ENCODE results near the gene PLCB3. TPM values are rescaled to one million over a fixed set of nuclear protein-coding genes. Genes with fewer than 3 reads are reported as not detected.

PLCB3 gene
- total RNA-seq, 6 experiments from 2014 or later = 5.4 to 8.0 (median 6.7) TPM

DNA sequence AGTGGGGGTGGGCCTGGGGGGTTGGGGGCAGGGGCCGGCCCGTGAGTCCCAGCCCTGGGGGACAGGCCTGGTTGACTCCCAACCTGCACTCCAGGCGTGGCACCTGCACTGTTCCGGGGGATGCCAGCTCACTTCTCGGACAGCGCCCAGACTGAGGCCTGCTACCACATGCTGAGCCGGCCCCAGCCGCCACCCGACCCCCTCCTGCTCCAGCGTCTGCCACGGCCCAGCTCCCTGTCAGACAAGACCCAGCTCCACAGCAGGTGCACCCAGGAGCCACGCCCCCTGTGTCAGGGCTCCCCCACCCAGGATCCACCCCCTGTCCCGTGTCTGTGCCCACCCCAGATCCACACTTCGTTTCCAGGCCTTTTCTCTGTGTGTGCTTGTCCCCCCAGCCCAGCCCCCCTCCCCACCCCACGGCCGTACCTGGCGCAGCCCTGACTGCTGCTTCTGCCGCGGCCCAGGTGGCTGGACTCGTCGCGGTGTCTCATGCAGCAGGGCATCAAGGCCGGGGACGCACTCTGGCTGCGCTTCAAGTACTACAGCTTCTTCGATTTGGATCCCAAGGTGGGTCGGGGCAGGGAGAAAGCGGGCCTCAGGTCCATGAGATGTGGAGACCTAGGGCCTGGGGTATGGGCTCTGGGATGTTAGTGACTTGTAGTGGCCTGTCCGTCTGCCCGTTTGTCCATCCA lies 40.0 kb upstream of the PLCB3 start:
- WGBS (ENCODE audit: insufficient coverage, low coverage, low lambda C conversion rate, missing lambda C conversion rate) = 86% methylated on average over 12 of the region's 30 CpGs
- DNase-seq (peak in 1 of 3 donors; percentile 24), ATAC-seq (no peak)
- Histone ChIP-seq H3K4me3 (no peak overlapping the region), H3K9me3 (no peaks in the 10 kb centered on the region), H3K4me1 (peaks cover 0 to 6% (median 0%) of the 10 kb centered on the region in 4 donors), H3K27ac (no peak overlapping the region), H3K27me3 (no peaks in the 10 kb centered on the region), H3K36me3 (peaks cover 0 to 15% (median 0%) of the 10 kb centered on the region in 4 donors)
- TF ChIP-seq, protein P1, sequence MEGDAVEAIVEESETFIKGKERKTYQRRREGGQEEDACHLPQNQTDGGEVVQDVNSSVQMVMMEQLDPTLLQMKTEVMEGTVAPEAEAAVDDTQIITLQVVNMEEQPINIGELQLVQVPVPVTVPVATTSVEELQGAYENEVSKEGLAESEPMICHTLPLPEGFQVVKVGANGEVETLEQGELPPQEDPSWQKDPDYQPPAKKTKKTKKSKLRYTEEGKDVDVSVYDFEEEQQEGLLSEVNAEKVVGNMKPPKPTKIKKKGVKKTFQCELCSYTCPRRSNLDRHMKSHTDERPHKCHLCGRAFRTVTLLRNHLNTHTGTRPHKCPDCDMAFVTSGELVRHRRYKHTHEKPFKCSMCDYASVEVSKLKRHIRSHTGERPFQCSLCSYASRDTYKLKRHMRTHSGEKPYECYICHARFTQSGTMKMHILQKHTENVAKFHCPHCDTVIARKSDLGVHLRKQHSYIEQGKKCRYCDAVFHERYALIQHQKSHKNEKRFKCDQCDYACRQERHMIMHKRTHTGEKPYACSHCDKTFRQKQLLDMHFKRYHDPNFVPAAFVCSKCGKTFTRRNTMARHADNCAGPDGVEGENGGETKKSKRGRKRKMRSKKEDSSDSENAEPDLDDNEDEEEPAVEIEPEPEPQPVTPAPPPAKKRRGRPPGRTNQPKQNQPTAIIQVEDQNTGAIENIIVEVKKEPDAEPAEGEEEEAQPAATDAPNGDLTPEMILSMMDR (IDR thresholded peaks at IDR 0.05) = no peak
- TF ChIP-seq POLR2A (IDR thresholded peaks at IDR 0.05) = no peak
- intact Hi-C loops (cut with DNase I) = no loop called here

GRCh38 chr11:64216879-64217278 lies 34.5 kb upstream of the PLCB3 start:
- Histone ChIP-seq H3K36me3 (peaks cover 0 to 26% (median 0%) of the 10 kb centered on the region in 4 donors), H3K4me3 (no peak overlapping the region), H3K27ac (no peak overlapping the region), H3K4me1 (peaks cover 0 to 14% (median 6%) of the 10 kb centered on the region in 4 donors), H3K9me3 (no peaks in the 10 kb centered on the region), H3K27me3 (no peaks in the 10 kb centered on the region)
- ATAC-seq = no peak
- 68% methylated on average over 2 of the region's 6 CpGs for WGBS (ENCODE audit: insufficient coverage, low coverage, low lambda C conversion rate, missing lambda C conversion rate)
- no peak for DNase-seq
- TF ChIP-seq POLR2A (IDR thresholded peaks at IDR 0.05) = no peak
- TF ChIP-seq, protein P1 (IDR thresholded peaks at IDR 0.05) = no peak
- intact Hi-C loops (cut with DNase I) = no loop called here

GRCh38 chr11:64218628-64219353 lies 32.5 kb upstream of the PLCB3 start:
- ATAC-seq = peak; percentile 75 to 89 (median 84)
- intact Hi-C loops (cut with DNase I) = no loop called here
- H3K36me3 ChIP-seq = peaks cover 0 to 32% (median 0%) of the 10 kb centered on the region in 4 donors
- TF ChIP-seq, protein P1 (IDR thresholded peaks at IDR 0.05) = no peak
- TF ChIP-seq POLR2A (IDR thresholded peaks at IDR 0.05) = no peak
- DNase-seq = peak; percentile 80 to 89 (median 86)
- peaks cover 0 to 14% (median 6%) of the 10 kb centered on the region in 4 donors for H3K4me1 ChIP-seq
- no peak overlapping the region for H3K27ac ChIP-seq
- 47% methylated on average over 3 of the region's 11 CpGs for WGBS (ENCODE audit: insufficient coverage, low coverage, low lambda C conversion rate, missing lambda C conversion rate)
- no peaks in the 10 kb centered on the region for H3K27me3 ChIP-seq
- H3K4me3 ChIP-seq = no peak overlapping the region
- H3K9me3 ChIP-seq = no peaks in the 10 kb centered on the region

DNA sequence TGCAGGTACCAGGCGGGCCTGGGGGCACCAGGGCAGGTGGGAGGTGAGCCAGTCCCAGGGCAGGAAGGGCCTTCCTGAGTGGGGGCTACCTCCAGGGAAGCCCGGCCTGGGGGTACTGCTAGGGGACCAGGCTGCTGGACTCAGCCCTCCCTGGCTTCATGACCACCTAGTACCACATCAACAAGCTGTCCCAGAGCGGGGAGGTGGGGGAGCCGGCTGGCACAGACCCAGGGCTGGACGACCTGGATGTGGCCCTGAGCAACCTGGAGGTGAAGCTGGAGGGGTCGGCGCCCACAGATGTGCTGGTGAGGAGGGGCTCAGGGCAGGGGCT lies 32.0 kb upstream of the PLCB3 start:
- Histone ChIP-seq H3K4me3 (no peak overlapping the region), H3K4me1 (peaks cover 0 to 14% (median 6%) of the 10 kb centered on the region in 4 donors), H3K27ac (no peak overlapping the region), H3K27me3 (no peaks in the 10 kb centered on the region), H3K9me3 (no peaks in the 10 kb centered on the region), H3K36me3 (peaks cover 0 to 32% (median 0%) of the 10 kb centered on the region in 4 donors)
- WGBS (ENCODE audit: insufficient coverage, low coverage, low lambda C conversion rate, missing lambda C conversion rate) = 40% methylated on average over 3 of the region's 7 CpGs
- DNase-seq = peak in 2 of 3 donors; percentile 53 to 55
- TF ChIP-seq, protein P1 (IDR thresholded peaks at IDR 0.05) = no peak
- TF ChIP-seq POLR2A (IDR thresholded peaks at IDR 0.05) = no peak
- intact Hi-C loops (cut with DNase I) = no loop called here
- ATAC-seq = peak in 2 of 4 donors; percentile 4 to 19

Measured in right lobe of liver (tissue), 6 donors.